ENCODE results near the gene WDR86. TPM values are rescaled to one million over a fixed set of nuclear protein-coding genes. Genes with fewer than 3 reads are reported as not detected.

Gene WDR86
- total RNA-seq, 1 experiment from 2014 or later: 8.1 TPM

DNA sequence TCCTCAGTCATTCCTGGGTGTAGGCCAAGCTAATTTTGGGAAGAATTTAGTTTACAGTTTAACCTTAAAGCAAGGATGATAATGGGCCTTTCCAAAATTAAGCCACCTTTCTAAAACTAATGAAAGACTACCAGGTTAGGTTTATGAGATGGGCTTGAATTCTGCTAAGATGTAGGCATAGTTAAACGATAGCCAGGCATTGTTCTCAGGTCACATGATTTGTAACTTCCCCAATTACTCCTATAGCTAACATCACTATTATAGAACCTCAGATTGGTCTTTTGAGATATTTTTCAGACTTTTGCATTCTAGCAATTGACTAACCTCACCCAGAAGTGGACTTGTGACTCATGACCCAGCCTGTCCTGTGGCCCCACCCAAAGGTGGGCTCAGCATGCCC is 75.2 kb downstream of the WDR86 start:
- H2AFZ ChIP-seq (ENCODE audit: low read length): no peak overlapping the region
- no peaks in the 10 kb centered on the region; a peak in 1 of 7 replicates for H3K36me3 Mint-ChIP-seq (ENCODE audit: insufficient read depth in 1 of 3, low read depth in 3 of 3)
- no peaks in the 10 kb centered on the region for H3K9me3 ChIP-seq (ENCODE audit: control insufficient read depth, low read depth, low read length)
- H4K5ac ChIP-seq (ENCODE audit: insufficient read length, low read depth, low read length): no peak overlapping the region
- no peak overlapping the region for H2BK120ac ChIP-seq (ENCODE audit: low read depth, low read length, poor library complexity, severe bottlenecking)
- no peaks in the 10 kb centered on the region for H3K27me3 ChIP-seq (ENCODE audit: insufficient read depth, low read length)
- no peak for DNase-seq
- no peak overlapping the region for H4K8ac ChIP-seq (replicated peaks; ENCODE audit: insufficient read length, low read depth, low read length)
- H2BK20ac ChIP-seq (ENCODE audit: low read depth, low read length, poor library complexity, severe bottlenecking): no peak overlapping the region
- H3K18ac ChIP-seq (ENCODE audit: insufficient read length, low read depth, low read length): no peak overlapping the region
- H2BK5ac ChIP-seq (ENCODE audit: insufficient read length, low read length): no peak overlapping the region
- no peak overlapping the region for H4K91ac ChIP-seq (ENCODE audit: insufficient read length, low read depth, low read length)
- 0 out of 2 replicates have a peak, but pooled peaks cover 2% of the 10 kb centered on the region for H3K4me1 ChIP-seq (ENCODE audit: insufficient read depth, low read length)
- no peak overlapping the region for H3K14ac ChIP-seq (ENCODE audit: insufficient read depth, low read length)
- H3K79me2 ChIP-seq (ENCODE audit: insufficient read depth, low read length): no peaks in the 10 kb centered on the region
- H3K27ac Mint-ChIP-seq: no peak overlapping the region; a peak in 1 of 7 replicates
- H3K4ac ChIP-seq (ENCODE audit: low read depth, low read length): no peak overlapping the region
- H3K23me2 ChIP-seq (ENCODE audit: insufficient read length, low read depth, low read length, poor library complexity, severe bottlenecking): no peaks in the 10 kb centered on the region
- H2BK15ac ChIP-seq (ENCODE audit: low read depth, low read length): no peak overlapping the region
- H4K20me1 ChIP-seq (ENCODE audit: control insufficient read depth, insufficient read depth, insufficient read length): no peaks in the 10 kb centered on the region
- TF ChIP-seq, protein P1, sequence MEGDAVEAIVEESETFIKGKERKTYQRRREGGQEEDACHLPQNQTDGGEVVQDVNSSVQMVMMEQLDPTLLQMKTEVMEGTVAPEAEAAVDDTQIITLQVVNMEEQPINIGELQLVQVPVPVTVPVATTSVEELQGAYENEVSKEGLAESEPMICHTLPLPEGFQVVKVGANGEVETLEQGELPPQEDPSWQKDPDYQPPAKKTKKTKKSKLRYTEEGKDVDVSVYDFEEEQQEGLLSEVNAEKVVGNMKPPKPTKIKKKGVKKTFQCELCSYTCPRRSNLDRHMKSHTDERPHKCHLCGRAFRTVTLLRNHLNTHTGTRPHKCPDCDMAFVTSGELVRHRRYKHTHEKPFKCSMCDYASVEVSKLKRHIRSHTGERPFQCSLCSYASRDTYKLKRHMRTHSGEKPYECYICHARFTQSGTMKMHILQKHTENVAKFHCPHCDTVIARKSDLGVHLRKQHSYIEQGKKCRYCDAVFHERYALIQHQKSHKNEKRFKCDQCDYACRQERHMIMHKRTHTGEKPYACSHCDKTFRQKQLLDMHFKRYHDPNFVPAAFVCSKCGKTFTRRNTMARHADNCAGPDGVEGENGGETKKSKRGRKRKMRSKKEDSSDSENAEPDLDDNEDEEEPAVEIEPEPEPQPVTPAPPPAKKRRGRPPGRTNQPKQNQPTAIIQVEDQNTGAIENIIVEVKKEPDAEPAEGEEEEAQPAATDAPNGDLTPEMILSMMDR (conservative IDR thresholded peaks at IDR 0.05): no peak
- H3K9me3 Mint-ChIP-seq: peaks cover 0 to 2% of the 10 kb centered on the region in 2 experiments; a peak in 2 of 5 replicates
- H3K27ac ChIP-seq (ENCODE audit: insufficient read length, low read depth, low read length): no peak overlapping the region
- H3K56ac ChIP-seq (ENCODE audit: insufficient read length, low read depth, low read length): no peak overlapping the region
- no peak overlapping the region for H3K23ac ChIP-seq (ENCODE audit: insufficient read length, low read depth, low read length)
- no peak overlapping the region for H3K9ac ChIP-seq (ENCODE audit: extremely low read depth, insufficient read length, low read length)
- no peak overlapping the region for H2BK12ac ChIP-seq (ENCODE audit: insufficient read length, low read depth, low read length)
- no CpG with 5 or more reads among the region's 1 CpG for WGBS (ENCODE audit: extremely low coverage, insufficient read length, low lambda C conversion rate)
- no peak overlapping the region for H3T11ph ChIP-seq (ENCODE audit: low read length)
- no peak overlapping the region for H3K4me2 ChIP-seq (ENCODE audit: insufficient read depth, insufficient read length, low read length)
- no peak overlapping the region for H3K4me3 Mint-ChIP-seq
- H3K4me1 Mint-ChIP-seq: peaks cover 5 to 13% of the 10 kb centered on the region in 2 experiments; a peak in 3 of 4 replicates
- H3K79me1 ChIP-seq (ENCODE audit: insufficient read depth, low read depth, low read length, poor library complexity, severe bottlenecking): no peaks in the 10 kb centered on the region
- no peaks in the 10 kb centered on the region; the same call in 1 of the 2 replicates for H3K27me3 Mint-ChIP-seq (ENCODE audit: low read depth)
- H2AK5ac ChIP-seq (ENCODE audit: insufficient read length, low read length): no peak overlapping the region

Small RNA genes within 50 kb of the gene (microRNA-seq; reads per million reads assigned to microRNA genes)
- gene MIR3907 (ENCODE audit: borderline microRNAs expressed): not detected

Other genes starting within 250 kb of the WDR86 start
- gene GBX1, start 242.3 kb downstream of the WDR86 start, total RNA-seq (2021): not detected in 2 replicates
- gene ASB10, start 222.8 kb downstream of the WDR86 start, total RNA-seq (2021): not detected in 2 replicates
- gene H2BK1, start 199.6 kb downstream of the WDR86 start, total RNA-seq (2021): 0.97 TPM in 1 of 2 replicates, not detected in the other
- gene ABCF2, start 182.8 kb downstream of the WDR86 start, total RNA-seq (2021): 70.1 and 70.5 TPM in 2 replicates
- gene CHPF2, start 177.6 kb downstream of the WDR86 start, total RNA-seq (2021): 25.7 and 28.1 TPM in 2 replicates
- 4.7 and 5.0 TPM in 2 replicates for gene SMARCD3, start 161.3 kb downstream of the WDR86 start, total RNA-seq (2021)
- 45.8 and 48.5 TPM in 2 replicates for gene NUB1, start 68.2 kb downstream of the WDR86 start, total RNA-seq (2021)
- gene CRYGN, start 30.1 kb upstream of the WDR86 start, total RNA-seq (2021): 0.79 and 1.8 TPM in 2 replicates
- gene RHEB, start 109.9 kb upstream of the WDR86 start, total RNA-seq (2021): 109 and 114 TPM in 2 replicates